NCI-H446 treated with DMSO at 0.1 percent for 48 hours (cell line): ENCODE data around the gene SLCO2A1.

ENCODE experiments used
- DNase-seq: peaks from one replicate; lab custom pipeline; 2025; lab: John Stamatoyannopoulos, UW

The SLCO2A1 gene

DNA sequence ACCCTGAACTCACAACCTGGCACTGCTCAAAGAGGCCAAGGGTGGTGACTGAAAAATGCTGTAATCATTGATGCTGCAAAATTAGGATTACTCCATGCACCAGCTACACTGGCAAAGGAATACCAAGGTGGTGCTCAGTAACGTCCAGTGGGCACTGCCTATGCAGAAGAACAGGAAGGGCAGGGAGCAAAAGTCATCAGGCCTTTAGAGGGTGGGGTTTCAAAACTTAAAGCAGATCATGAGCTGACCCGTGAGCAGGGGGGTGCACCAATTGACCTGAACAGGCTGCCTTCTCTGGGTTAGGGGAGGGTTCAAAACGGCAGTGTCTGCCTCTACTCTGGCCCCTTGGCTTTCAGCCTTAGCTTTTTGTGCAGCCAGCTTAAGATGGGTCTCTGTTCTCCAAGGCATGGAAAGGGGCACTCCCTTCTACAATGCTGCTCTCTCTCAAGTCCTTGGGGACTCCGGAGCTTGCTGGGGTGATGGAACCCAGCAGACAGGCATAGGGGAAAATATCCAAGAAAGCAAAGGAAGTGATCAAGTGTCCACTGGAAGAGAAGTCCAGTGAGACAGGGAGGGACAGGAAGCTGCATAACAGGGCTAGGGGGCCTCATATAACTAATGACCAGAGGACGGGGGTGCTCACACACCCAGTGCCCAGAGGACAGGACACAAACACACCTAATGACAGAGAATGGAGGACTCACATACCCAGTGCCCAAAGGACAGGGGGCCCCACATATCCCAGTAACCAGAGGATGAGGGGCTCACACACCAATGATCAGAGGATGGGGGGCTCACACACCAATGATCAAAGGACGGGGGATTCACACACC lies 145.5 kb downstream of the SLCO2A1 start:
- DNase-seq = no peak

DNA sequence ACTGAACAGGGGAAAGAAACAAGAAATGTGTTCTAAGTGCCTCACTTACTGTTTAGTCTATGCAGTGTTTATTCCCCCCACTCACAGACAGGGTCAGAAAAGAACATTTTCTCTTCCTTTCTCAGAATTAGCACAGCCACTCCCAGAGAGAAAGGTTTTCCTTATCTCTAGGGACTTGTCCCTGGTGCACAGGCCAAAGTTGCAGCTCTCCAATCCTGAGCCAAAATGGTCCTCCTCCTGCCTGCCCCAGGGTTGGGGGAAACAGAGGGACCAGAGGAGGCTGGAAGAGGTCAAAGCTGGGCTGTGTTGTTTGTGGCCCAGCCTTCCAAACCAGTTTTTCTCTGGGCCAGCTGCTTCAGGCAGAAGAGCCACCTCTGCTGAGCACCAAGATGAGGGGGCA lies 146.1 kb downstream of the SLCO2A1 start:
- DNase-seq = no peak

DNA sequence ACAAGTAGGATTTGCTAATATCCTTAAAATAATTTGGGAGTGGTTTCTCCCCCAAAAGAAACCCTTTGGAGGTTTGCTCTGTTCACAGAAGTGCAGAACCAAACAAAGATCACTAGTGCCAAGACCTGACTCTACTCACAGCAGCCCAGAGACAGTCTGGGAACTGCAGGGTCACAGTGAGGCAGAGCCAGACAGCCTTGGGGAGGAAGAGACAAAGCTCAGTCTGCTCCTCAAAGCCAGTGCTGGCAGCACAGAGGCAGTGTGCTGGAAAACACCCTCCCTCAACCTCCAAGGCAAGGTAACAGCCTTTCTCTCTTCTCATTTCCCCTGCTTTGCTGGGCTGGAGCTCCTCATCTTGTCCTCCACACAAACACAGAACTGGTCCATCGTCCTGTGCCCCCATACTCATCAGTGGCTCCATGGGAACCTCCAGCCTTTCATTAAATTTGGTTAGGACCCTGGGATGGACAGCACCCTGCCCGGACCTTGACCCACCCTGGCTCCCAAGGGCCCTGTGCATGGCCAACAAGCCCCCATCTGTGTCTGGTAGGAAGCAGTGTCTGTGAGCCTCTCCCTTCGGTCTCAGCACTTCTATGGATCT lies 146.6 kb downstream of the SLCO2A1 start:
- no peak for DNase-seq

DNA sequence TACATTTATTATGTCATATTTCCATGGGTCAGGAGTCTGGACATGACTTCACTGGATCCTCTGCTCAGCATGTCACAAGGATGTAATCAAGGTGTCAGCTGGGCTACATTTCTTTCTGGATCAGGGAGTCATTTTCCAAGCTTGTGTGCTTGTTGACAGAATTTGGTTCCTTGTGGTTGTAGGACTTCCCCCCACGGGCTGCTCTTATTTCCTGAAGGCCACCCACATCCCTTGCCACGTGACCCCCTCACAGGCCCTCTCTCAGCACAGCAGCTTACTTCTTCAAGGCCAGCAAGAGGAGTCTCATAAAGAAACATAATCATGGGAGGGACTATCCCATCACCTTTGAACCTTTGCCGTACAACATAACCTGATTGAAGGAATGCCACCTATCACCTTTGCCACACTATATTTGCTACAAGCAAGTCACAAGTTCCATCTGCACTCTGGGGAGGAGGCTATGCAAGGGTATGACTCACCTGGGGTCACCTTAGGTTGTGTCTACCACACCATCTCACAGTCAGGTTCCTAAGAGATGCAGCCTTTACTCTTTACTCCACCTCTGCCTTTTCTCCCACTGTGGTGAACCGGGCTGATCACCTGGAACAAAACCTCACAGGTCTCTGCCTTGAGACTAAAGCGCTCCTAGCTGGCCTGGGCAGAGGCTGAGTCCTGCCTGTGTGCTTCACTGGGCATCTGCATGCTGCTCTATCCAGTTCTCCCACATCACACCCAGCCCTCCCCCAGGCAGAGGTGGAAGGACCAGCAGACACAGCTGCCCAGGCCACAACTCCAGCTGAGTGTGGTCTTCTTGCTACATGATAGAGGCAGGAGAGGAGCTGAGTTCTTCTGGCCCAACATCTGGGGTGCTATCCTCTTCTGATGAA lies 147.5 kb downstream of the SLCO2A1 start:
- no peak for DNase-seq

DNA sequence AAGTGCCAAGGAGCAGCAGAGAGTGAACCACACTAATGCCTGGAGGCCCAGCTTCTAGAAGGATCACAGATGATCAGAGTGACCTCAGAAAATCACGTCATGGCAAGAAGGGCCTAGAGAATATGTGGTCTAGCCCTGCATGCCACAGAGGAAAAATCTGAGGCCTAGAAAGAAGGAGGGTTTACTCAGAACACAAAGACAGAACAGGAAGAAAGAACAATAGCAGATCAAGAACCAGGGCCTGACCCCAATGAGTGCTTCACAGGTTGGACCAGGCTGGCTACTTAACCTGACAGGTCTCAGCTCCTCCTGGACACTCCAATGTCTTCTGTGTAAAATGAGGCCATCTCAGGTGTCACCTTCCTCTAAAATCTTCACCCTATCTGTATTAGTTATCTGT lies 148.2 kb downstream of the SLCO2A1 start:
- no peak for DNase-seq

DNA sequence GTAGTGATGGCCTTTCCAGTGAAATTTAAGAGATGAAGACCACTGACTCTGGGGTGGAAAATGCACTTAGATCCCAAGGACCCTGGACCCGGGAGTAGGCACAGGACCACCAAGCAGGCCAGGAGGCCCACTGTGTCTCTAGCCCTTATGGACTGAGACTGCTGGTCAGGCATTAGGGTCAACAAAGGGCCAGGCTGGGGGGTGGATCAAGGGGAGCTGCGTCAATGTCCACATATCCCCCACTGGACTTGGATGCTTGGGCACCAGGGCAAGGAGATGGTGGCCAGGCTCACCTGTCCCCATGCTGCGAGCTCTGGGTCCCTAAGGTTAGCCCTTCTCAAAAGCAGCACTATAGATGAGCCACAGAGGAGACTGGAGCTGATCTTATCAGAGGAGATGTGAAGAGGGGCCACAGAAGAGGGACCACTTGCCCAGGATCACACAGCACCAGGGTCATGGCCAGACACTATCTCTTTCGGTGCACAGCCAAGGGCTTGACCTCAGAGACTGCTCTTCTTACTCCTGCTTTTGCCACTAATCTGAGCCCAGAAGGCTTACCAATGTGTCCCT lies 148.8 kb downstream of the SLCO2A1 start:
- DNase-seq = no peak

DNA sequence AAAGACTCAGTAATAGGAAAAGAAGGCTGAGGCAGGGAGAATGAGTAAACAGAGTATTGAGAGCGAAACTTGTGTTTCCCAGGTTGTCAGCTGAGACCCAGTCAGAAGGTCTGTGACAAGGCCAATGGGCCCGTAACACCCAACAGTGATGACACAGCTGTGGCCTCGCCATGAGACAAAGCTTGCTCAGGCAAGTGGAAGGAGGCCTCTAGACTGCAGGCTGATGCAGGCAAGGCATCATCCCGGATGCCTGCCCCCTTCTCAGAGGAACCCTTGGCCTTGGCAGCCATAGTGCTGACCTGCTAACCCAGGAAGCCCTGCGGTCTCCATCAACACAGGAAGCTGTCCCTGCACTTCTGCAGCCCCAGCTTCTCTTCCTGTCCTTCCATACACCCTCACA lies 149.4 kb downstream of the SLCO2A1 start:
- no peak for DNase-seq

DNA sequence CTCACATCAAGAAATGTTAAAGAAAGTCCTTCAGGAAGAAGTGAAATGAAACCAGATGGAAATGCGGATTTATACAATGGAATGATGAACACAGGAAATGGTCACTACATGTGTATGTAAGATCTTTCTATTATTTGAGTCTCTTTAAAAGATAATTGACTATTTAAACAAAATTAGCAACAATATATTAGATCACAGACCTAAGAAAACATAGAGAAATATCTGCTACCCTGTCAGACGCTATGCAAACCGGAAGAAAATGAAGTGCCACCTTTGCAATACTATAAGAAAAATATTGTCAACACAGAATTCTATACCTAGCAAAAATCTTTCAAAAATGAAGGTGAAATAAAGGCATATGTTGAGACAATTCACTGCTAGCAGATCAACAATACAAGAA lies 151.2 kb downstream of the SLCO2A1 start:
- DNase-seq = no peak
